Right lobe of liver (tissue), 4 donors: ENCODE measurements around the gene ARHGAP29.

Source experiments
- POLR2A ChIP-seq: fragments of 450-650 bp; IDR thresholded peaks from one replicate; pipeline ENCODE4 v1.6.1; 2017; ENCODE audit warnings: antibody characterized with exemption, mild to moderate bottlenecking
- TF ChIP-seq, protein P1 (sequence below), 4 donors: fragments of 200-600 bp in 3 of 4; fragments of 450-650 bp in 1 of 4; IDR thresholded peaks; one replicate each; pipeline versions ENCODE4 v1.5.1 to v1.8.0; 2016 to 2022; ENCODE audit warnings: antibody characterized with exemption in 4 of 4, mild to moderate bottlenecking in 2 of 4
- donor health status: DM: no; HTN: no; CAD: no.
- donor health status: DM: no; HTN: no; CAD: no.
- donor health status: DM: no; HTN: yes; CAD: no.

DNA sequence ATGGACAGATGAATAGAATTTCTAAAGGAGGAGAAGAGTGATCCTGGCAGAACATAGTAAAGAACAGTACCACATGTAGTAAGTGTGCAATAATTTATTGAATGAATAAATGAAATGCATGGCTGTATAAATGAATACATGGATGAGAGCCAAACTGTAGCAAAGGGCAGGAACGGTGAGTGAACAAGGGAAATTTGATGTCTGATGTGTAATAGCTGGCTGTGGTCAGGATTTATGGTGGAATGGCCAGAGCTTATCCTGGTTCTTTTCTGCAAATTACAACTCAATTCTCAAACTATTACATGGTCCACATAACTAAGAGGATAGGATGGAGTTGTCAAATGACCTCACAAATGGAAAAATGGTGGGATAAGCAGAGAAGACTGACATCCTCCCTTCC is 43.2 kb upstream of the ARHGAP29 start:
- TF ChIP-seq, protein P1, sequence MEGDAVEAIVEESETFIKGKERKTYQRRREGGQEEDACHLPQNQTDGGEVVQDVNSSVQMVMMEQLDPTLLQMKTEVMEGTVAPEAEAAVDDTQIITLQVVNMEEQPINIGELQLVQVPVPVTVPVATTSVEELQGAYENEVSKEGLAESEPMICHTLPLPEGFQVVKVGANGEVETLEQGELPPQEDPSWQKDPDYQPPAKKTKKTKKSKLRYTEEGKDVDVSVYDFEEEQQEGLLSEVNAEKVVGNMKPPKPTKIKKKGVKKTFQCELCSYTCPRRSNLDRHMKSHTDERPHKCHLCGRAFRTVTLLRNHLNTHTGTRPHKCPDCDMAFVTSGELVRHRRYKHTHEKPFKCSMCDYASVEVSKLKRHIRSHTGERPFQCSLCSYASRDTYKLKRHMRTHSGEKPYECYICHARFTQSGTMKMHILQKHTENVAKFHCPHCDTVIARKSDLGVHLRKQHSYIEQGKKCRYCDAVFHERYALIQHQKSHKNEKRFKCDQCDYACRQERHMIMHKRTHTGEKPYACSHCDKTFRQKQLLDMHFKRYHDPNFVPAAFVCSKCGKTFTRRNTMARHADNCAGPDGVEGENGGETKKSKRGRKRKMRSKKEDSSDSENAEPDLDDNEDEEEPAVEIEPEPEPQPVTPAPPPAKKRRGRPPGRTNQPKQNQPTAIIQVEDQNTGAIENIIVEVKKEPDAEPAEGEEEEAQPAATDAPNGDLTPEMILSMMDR (IDR thresholded peaks at IDR 0.05) = no peak
- TF ChIP-seq POLR2A = no peak
